Karpas-422 (cell line): ENCODE data around the gene PLXNA4. TPM values are rescaled to one million over a fixed set of nuclear protein-coding genes. Genes with fewer than 3 reads are reported as not detected.
"Not testable (repeated sequence)": the region's sequence is repeated elsewhere in the genome, so short reads cannot be mapped to it uniquely, and the experiment has no call there.

Experiments used
- DNase-seq: peaks from one replicate; pipeline ENCODE4 v3.0.0-alpha.2; 2015
- H2AFZ ChIP-seq: fragments of 200-600 bp; sonication (generic); 2 replicates; pipeline ENCODE4 v1.6.1; 2014; ENCODE audit warnings: antibody characterized with exemption, low read length, mixed read lengths
- H3K27ac ChIP-seq: fragments of 200-600 bp; sonication (generic); 2 replicates; pipeline ENCODE4 v1.5.1; 2014; ENCODE audit warnings: mild to moderate bottlenecking, low read length, moderate library complexity
- H3K27me3 ChIP-seq: fragments of 200-600 bp; sonication (generic); 2 replicates; pipeline ENCODE4 v1.6.1; 2014; ENCODE audit warnings: low read length, mixed read lengths
- H3K36me3 ChIP-seq: fragments of 200-600 bp; sonication (generic); 2 replicates; pipeline ENCODE4 v1.6.1; 2014; ENCODE audit warnings: low read length, mixed read lengths; ENCODE audit not compliant: insufficient read depth
- H3K4me1 ChIP-seq: fragments of 200-600 bp; sonication (generic); 2 replicates; pipeline ENCODE4 v1.6.1; 2014; ENCODE audit warnings: mild to moderate bottlenecking, low read length, mixed read lengths
- H3K4me2 ChIP-seq: fragments of 200-600 bp; sonication (generic); 2 replicates; pipeline ENCODE4 v1.6.1; 2014; ENCODE audit warnings: low read length, low read depth, mild to moderate bottlenecking; ENCODE audit not compliant: poor library complexity, severe bottlenecking
- H3K4me3 ChIP-seq: fragments of 200-600 bp; sonication (generic); 2 replicates; pipeline ENCODE4 v1.5.1; 2014; ENCODE audit warnings: mild to moderate bottlenecking, antibody characterized with exemption, low read length, mixed read lengths
- H3K79me2 ChIP-seq: fragments of 200-600 bp; sonication (generic); 2 replicates; pipeline ENCODE4 v1.6.1; 2014; ENCODE audit warnings: mild to moderate bottlenecking, low read length, mixed read lengths
- H3K9ac ChIP-seq: fragments of 200-600 bp; sonication (generic); 2 replicates; pipeline ENCODE4 v1.6.0; 2014; ENCODE audit warnings: low read length
- H3K9me2 ChIP-seq: fragments of 200-600 bp; sonication (generic), shearing (Covaris generic); replicated peaks from 2 replicates; pipeline ENCODE4 v1.6.0; 2014; ENCODE audit warnings: mild to moderate bottlenecking, low read length, moderate library complexity; ENCODE audit not compliant: insufficient read depth
- H3K9me3 ChIP-seq: fragments of 300-700, 200-600 bp; sonication (generic); 2 replicates; pipeline ENCODE4 v1.6.1; 2014; ENCODE audit warnings: low read length, mixed read lengths
- H4K20me1 ChIP-seq: fragments of 200-600 bp; sonication (generic); 2 replicates; pipeline ENCODE4 v1.6.1; 2014; ENCODE audit warnings: mild to moderate bottlenecking, antibody characterized with exemption, low read length, low read depth; ENCODE audit not compliant: insufficient read depth
- total RNA-seq: library from RNA; depleted of rRNA; stranded (reverse); fragments of >200 nt; shearing (Covaris generic); gene quantifications from 2 replicates; pipeline ENCODE4 v1.2.3, GENCODE V29; 2014; ENCODE audit warnings: low replicate concordance

PLXNA4 gene
- total RNA-seq, 1 experiment from 2014 or later: 0.48 TPM

DNA sequence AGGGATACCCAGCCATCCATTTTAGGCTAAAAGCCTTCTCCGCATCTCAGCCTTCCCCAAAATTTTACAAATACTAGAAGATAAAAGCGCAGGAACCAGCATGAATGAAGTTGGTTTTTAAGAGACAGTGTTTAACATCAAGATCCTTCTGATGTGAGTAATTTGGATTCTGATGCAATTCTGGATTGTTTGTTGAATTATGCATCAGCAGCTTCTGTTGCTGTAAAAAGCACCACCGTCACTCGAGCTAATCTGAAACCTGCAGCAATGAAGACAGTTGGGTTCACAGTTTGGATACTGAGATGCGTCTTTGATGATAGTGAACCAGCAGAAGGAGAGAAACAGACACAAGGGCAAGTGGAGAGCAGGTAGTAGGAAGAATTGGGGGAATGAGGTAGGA, 179.2 kb downstream of the PLXNA4 start:
- DNase-seq: no peak

DNA sequence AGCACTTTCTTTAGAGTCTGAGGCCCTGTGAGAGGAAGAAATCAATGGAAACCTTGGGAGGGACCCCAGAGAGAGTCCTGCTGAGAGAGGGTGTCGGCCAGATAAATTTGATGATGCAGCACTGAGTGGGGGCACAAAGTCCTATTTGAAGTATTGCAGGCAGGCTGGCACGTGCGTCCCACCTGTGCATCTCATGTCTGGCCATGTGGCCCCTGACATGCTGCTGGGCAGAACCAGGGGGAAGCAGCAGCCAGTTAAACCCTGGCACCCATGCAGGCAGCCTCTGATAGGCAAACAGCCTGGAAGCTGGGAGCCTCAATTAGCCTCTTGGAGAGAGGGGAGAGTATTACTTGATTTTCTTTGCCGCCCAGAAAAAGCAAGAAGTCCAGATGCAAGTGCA, 180.9 kb downstream of the PLXNA4 start:
- Histone ChIP-seq H2AFZ (no peak overlapping the region), H4K20me1 (no peaks in the 10 kb centered on the region), H3K27me3 (no peaks in the 10 kb centered on the region), H3K4me2 (no peak overlapping the region), H3K4me3 (no peak overlapping the region), H3K79me2 (no peaks in the 10 kb centered on the region), H3K27ac (no peak overlapping the region), H3K9me3 (no peaks in the 10 kb centered on the region), H3K9ac (no peak overlapping the region), H3K36me3 (no peaks in the 10 kb centered on the region), H3K9me2 (no peaks in the 10 kb centered on the region), H3K4me1 (no peaks in the 10 kb centered on the region)
- no peak for DNase-seq

More for the DNA sequence above, 179.2 kb downstream of the PLXNA4 start:
- no peak overlapping the region for H3K4me3 ChIP-seq
- H4K20me1 ChIP-seq: no peaks in the 10 kb centered on the region
- H3K9me3 ChIP-seq: no peaks in the 10 kb centered on the region
- no peaks in the 10 kb centered on the region for H3K4me1 ChIP-seq
- no peaks in the 10 kb centered on the region for H3K9me2 ChIP-seq
- no peaks in the 10 kb centered on the region for H3K79me2 ChIP-seq
- no peak overlapping the region for H3K9ac ChIP-seq
- no peak overlapping the region for H3K27ac ChIP-seq
- no peaks in the 10 kb centered on the region for H3K36me3 ChIP-seq
- no peaks in the 10 kb centered on the region for H3K27me3 ChIP-seq
- H3K4me2 ChIP-seq: no peak overlapping the region
- no peak overlapping the region for H2AFZ ChIP-seq

DNA sequence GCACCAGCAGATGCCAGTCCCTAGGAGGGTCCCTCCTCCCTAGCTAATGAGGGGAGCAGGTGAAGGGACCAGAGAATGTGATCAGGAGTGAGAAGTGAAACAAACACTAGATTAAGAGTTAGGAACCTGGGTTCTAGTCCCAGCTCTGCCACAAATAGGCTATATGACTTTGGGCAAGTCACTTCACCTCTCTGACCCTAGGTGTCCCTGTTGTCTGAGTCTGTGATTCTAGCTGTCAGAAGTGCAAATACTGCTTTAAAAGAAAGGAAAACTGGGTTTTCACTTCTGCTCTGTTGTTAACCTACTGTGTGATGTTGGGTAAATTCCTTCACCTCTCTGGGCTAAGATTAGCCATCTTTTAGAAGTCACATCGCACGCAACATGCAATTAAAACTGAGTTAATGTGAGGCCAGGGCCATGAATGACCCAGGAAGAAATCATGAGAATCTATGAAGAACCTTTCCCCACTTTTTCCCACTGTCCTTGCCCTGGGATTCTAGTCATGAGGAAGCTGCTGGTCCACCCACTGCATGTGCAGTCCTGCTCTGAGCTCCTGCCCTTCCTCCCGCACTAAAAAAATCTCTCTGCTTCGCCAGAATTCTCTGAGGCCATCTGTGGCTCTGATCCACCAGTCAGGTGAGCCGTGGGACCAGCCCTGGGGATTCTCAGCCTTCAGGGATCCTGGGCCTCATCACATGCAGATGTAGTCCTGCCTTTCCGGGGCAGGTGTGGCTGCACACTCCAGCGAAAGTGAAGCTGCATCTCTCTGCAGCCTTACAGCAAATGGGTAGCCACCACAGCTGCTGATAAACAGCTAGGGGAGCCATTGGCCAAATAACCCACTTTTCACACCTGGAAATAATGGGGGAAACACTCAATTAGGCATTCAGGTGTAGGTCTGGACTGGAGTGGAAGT, 181.7 kb downstream of the PLXNA4 start:
- no peaks in the 10 kb centered on the region for H3K79me2 ChIP-seq
- no peak overlapping the region for H2AFZ ChIP-seq
- H3K4me1 ChIP-seq: no peaks in the 10 kb centered on the region
- DNase-seq: peak; percentile 58
- no peak overlapping the region for H3K4me2 ChIP-seq
- H3K9me2 ChIP-seq: no peaks in the 10 kb centered on the region
- no peak overlapping the region for H3K27ac ChIP-seq
- H3K27me3 ChIP-seq: no peaks in the 10 kb centered on the region
- H3K9me3 ChIP-seq: no peaks in the 10 kb centered on the region
- H3K36me3 ChIP-seq: no peaks in the 10 kb centered on the region
- H3K9ac ChIP-seq: no peak overlapping the region
- H4K20me1 ChIP-seq: no peaks in the 10 kb centered on the region
- no peak overlapping the region for H3K4me3 ChIP-seq

DNA sequence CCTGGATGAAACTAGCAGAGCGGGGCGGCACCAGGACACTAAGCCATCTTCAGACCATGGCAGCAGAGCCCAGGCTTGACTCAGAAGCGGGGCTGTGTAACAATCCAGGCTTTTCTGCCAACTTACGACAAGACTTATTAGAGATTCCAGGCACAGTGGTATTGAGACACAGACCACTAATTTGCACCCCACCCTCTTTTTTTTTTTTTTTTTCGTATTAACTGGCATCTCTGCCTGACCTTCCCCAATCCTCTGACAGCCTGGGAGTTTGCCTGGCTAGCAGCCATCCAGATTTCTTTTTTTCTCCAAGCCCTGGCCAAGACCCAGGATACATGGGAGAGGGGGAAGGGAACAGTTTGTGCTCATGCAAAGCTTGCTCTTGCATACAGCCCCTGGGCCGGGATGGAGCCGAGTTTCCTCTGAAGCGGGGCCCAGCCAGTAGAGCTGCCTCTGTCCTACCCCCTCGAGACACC, 182.4 kb downstream of the PLXNA4 start:
- Histone ChIP-seq H3K27ac (no peak overlapping the region), H3K27me3 (no peaks in the 10 kb centered on the region), H2AFZ (no peak overlapping the region), H4K20me1 (no peaks in the 10 kb centered on the region), H3K4me2 (no peak overlapping the region), H3K4me3 (no peak overlapping the region), H3K9me3 (no peaks in the 10 kb centered on the region), H3K9me2 (no peaks in the 10 kb centered on the region), H3K79me2 (no peaks in the 10 kb centered on the region), H3K4me1 (no peaks in the 10 kb centered on the region), H3K36me3 (no peaks in the 10 kb centered on the region), H3K9ac (no peak overlapping the region)
- no peak for DNase-seq

DNA sequence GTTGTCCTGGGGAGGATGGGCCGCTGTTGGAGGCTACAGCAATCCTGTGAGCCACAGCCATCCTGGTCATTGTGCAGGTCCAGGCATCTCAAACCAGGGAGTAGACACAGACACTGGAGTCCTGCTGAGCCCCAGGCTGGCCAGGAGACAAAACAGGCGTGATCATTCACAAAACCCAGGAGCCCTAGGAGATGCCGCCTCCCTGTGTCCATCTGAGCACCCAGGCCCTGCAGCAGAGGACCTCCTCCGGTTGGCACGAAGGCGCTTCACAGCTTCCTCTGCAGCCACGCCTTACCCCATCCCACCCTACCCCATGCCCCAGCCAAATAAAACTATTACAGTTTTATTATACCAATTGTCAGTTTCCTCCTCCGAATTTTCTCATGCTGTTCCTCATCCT, 183.6 kb downstream of the PLXNA4 start:
- H4K20me1 ChIP-seq: no peaks in the 10 kb centered on the region
- no peak overlapping the region for H3K9ac ChIP-seq
- H3K36me3 ChIP-seq: no peaks in the 10 kb centered on the region
- no peaks in the 10 kb centered on the region for H3K27me3 ChIP-seq
- no peak for DNase-seq
- no peaks in the 10 kb centered on the region for H3K9me3 ChIP-seq
- no peaks in the 10 kb centered on the region for H3K4me1 ChIP-seq
- no peaks in the 10 kb centered on the region for H3K79me2 ChIP-seq
- no peak overlapping the region for H3K4me2 ChIP-seq
- no peak overlapping the region for H2AFZ ChIP-seq
- no peak overlapping the region for H3K4me3 ChIP-seq
- no peaks in the 10 kb centered on the region for H3K9me2 ChIP-seq
- no peak overlapping the region for H3K27ac ChIP-seq

DNA sequence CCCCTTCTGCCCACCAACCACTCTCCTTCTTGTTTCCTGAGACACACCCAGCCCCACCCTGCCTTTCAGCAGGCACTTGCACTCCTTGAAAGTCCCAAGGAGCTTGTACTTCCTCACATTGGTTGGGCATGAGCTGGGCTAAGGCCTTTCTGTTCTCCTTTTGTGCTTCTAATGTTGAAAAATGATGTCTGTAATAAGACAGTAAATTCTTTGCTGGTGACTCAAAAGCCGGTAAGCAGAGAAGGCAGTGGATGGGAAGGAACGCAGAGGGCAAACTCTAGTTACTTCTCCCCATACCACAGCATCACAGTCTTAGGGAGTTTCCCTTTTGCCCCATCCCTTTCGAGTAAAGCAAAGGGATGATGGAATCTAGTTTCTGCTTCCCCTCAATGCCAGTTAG, 185.6 kb downstream of the PLXNA4 start:
- DNase-seq: no peak

DNA sequence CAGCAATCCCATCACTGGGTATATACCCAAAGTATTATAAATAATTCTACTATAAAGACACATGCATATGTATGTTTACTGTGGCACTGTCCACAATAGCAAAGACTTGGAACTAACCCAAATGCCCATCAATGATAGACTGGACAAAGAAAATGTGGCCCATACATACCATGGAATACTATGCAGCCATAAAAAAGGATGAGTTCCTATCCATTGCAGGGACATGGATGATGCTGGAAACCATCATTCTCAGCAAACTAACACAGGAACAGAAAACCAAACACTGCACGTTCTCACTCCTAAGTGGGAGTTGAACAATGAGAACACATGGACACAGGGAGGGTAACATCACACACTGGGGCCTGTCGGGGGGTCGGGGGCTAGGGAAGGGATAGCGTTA, 186.2 kb downstream of the PLXNA4 start:
- not testable (repeated sequence) for H3K27ac ChIP-seq, H3K27me3 ChIP-seq, H3K4me2 ChIP-seq, H3K9me3 ChIP-seq, DNase-seq, H3K4me3 ChIP-seq, H3K9me2 ChIP-seq, H3K4me1 ChIP-seq, H3K36me3 ChIP-seq, H3K9ac ChIP-seq, H2AFZ ChIP-seq, H3K79me2 ChIP-seq, H4K20me1 ChIP-seq

More for the DNA sequence above, 185.6 kb downstream of the PLXNA4 start:
- Histone ChIP-seq H2AFZ (no peak overlapping the region), H3K4me1 (no peaks in the 10 kb centered on the region), H3K27ac (no peak overlapping the region), H3K4me3 (no peak overlapping the region), H3K27me3 (no peaks in the 10 kb centered on the region), H3K9me3 (no peaks in the 10 kb centered on the region), H3K9ac (no peak overlapping the region), H4K20me1 (no peaks in the 10 kb centered on the region), H3K79me2 (no peaks in the 10 kb centered on the region), H3K9me2 (no peaks in the 10 kb centered on the region), H3K4me2 (no peak overlapping the region), H3K36me3 (no peaks in the 10 kb centered on the region)

DNA sequence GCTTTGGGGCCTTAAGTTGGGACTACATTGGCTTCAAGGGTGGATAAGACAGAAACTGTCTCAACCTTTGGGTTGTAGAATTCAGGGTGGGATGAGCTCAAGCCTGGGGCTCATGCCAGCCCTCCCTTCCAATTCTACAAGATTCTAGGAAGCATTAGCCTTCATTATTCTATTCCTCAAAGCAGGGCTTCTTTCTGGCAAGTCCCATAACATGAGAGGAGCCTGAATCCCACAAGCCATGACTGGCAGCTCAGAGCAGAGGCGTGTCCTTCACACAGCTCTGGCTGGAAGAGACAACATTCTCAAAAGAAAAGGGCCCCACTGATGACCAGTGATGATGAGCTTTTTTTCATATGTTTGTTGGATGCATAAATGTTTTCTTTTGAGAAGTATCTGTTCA, 187.6 kb downstream of the PLXNA4 start:
- Histone ChIP-seq H3K4me3 (no peak overlapping the region), H3K9me3 (no peaks in the 10 kb centered on the region), H3K27ac (no peak overlapping the region), H3K9ac (no peak overlapping the region), H4K20me1 (no peaks in the 10 kb centered on the region), H3K79me2 (no peaks in the 10 kb centered on the region), H3K4me2 (no peak overlapping the region), H3K36me3 (no peaks in the 10 kb centered on the region), H2AFZ (no peak overlapping the region), H3K9me2 (no peaks in the 10 kb centered on the region), H3K4me1 (no peaks in the 10 kb centered on the region), H3K27me3 (no peaks in the 10 kb centered on the region)
- DNase-seq: no peak
